ENCODE measurements around the gene MTM1. TPM values are rescaled to one million over a fixed set of nuclear protein-coding genes. Genes with fewer than 3 reads are reported as not detected.
A peak's percentile ranks its signal among the peaks of the same experiment; 100 is the strongest.

The MTM1 gene
- total and polyA plus RNA-seq, 4 donors = 13.2 to 26.7 (median 16.2) TPM

DNA sequence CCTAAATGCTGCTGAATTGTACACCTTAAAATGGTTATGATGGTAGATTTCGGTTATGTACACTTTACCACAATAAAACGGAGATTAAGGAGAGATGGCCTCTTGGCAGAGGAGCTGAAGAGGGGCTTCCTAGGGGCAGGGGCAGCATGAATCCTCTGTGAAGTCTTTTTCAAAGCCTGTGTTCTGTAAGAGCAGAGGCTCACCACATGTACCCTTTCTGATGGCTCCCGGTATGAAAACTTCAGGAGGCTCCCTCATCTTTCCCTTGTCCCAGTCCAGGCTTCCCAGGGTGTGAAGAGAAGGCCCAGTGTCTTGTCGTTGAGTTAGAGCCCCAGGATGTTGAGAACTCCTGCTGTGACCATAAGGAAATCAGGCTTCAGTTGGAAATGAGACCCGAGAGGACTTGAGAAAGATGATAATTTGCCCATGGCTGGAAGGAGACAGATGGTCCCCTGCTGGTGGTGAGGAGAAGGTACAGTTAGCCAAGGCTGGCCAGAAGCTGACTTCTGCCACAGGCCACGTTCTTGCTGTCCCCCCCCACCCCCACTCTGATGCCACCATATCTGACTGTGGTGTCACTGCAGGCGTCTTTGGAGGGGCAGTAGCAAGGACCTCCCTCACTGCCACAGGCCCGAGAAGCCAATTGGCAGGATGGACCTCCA is 31.8 kb upstream of the MTM1 start:
- DNase-seq (ENCODE audit: low read depth in 4 of 6, low spot score in 6 of 6) = no peak
- Histone ChIP-seq H3K9me3 (ENCODE audit: control insufficient read depth, insufficient read depth, low read length) (no peaks in the 10 kb centered on the region), H3K36me3 (ENCODE audit: control insufficient read depth, insufficient read depth, low read length) (no peaks in the 10 kb centered on the region), H3K4me1 (ENCODE audit: control insufficient read depth, insufficient read depth, low read length) (peaks cover 6% of the 10 kb centered on the region), H3K27ac (ENCODE audit: low read depth, low read length) (no peak overlapping the region), H3K4me3 (ENCODE audit: low read depth, low read length) (no peak overlapping the region), H3K27me3 (ENCODE audit: control insufficient read depth, insufficient read depth, low read length) (no peaks in the 10 kb centered on the region)
- 47% methylated on average over 3 of the region's 8 CpGs for WGBS (ENCODE audit: insufficient coverage)

GRCh38 chrX:150537851-150538250 is 30.6 kb upstream of the MTM1 start:
- 23% methylated on average over 5 of the region's 6 CpGs for WGBS (ENCODE audit: insufficient coverage)
- H3K4me1 ChIP-seq (ENCODE audit: control insufficient read depth, insufficient read depth, low read length) = peaks cover 5% of the 10 kb centered on the region
- no peaks in the 10 kb centered on the region for H3K27me3 ChIP-seq (ENCODE audit: control insufficient read depth, insufficient read depth, low read length)
- DNase-seq (ENCODE audit: low read depth in 4 of 6, low spot score in 6 of 6) = peak in 2 of 6 donors; percentile 59 to 82
- H3K27ac ChIP-seq (ENCODE audit: low read depth, low read length) = no peak overlapping the region
- no peaks in the 10 kb centered on the region for H3K36me3 ChIP-seq (ENCODE audit: control insufficient read depth, insufficient read depth, low read length)
- no peaks in the 10 kb centered on the region for H3K9me3 ChIP-seq (ENCODE audit: control insufficient read depth, insufficient read depth, low read length)
- H3K4me3 ChIP-seq (ENCODE audit: low read depth, low read length) = no peak overlapping the region

DNA sequence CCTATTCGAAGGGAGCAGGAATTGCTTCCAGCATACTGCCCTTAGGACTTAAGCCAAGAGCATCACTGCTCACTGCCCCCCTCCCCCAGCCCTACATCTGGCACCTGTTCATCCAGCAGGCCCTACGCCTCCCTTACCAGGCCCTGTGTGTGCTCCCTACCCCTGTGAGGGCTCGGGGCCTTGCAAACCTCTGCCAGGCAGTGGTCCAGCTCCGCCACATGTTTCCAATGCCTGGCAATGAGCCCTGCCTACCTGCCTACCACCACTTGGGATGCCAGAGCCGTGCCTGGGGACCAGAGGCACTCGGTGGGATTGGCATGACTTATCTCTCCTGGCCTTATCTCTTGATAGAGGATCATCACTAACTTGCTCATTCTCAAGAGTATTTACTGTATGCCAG is 27.5 kb upstream of the MTM1 start:
- H3K4me3 ChIP-seq (ENCODE audit: low read depth, low read length) = no peak overlapping the region
- DNase-seq (ENCODE audit: low read depth in 4 of 6, low spot score in 6 of 6) = no peak
- 65% methylated on average over 6 of the region's 6 CpGs for WGBS (ENCODE audit: insufficient coverage)
- no peaks in the 10 kb centered on the region for H3K27me3 ChIP-seq (ENCODE audit: control insufficient read depth, insufficient read depth, low read length)
- peaks cover 10% of the 10 kb centered on the region for H3K4me1 ChIP-seq (ENCODE audit: control insufficient read depth, insufficient read depth, low read length)
- no peaks in the 10 kb centered on the region for H3K36me3 ChIP-seq (ENCODE audit: control insufficient read depth, insufficient read depth, low read length)
- no peaks in the 10 kb centered on the region for H3K9me3 ChIP-seq (ENCODE audit: control insufficient read depth, insufficient read depth, low read length)
- H3K27ac ChIP-seq (ENCODE audit: low read depth, low read length) = no peak overlapping the region

- H3K27ac ChIP-seq (ENCODE audit: low read depth, low read length) = no peak overlapping the region
- WGBS (ENCODE audit: insufficient coverage) = 90% methylated on average over 2 of the region's 4 CpGs
Measured at GRCh38 chrX:150542846-150543229, 25.6 kb upstream of the MTM1 start.

DNA sequence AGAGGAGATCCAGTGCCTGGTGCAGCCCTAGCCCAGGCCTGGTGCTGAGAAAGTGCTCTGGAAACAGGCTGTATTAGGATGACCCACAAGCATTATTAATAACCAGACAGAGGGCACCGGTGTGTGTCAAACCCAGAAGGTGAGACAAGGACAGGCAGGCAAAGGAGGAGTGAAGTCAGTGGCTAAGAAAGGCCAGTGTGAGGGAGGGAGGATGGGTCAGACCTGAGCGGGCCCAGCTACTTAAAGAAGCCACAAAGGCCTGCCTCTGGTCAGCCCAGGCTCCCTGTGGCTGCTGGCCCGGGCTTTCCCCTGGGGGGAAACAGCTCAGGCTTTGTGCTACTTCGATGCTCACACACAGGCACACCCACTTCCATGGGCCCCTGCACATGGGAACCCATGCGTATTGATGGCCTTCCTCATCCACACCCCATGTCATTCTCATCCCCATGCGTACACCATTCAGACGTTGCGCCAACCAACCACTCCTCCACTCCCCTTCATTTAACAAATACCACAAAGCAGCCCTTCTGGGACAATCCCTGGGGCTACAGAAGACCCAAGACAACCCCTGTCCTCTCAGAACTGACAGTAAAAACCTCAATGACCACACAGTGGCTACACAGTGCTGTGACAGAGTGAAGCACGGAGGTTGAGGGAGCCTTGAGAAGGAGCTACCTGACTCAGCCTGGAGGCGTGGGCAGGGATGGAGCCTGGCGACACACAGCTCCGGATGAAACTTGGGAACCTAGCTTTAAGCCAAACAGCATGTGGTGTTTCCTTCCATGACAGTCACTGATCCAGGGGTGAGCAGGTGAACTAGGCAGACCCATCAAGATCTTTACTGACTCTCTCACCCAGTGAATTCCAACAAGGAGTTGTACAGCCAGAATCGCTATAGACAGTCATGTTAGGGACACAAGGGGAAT is 24.9 kb upstream of the MTM1 start:
- Histone ChIP-seq H3K4me1 (ENCODE audit: control insufficient read depth, insufficient read depth, low read length) (peaks cover 25% of the 10 kb centered on the region), H3K9me3 (ENCODE audit: control insufficient read depth, insufficient read depth, low read length) (no peaks in the 10 kb centered on the region), H3K36me3 (ENCODE audit: control insufficient read depth, insufficient read depth, low read length) (no peaks in the 10 kb centered on the region), H3K27ac (ENCODE audit: low read depth, low read length) (no peak overlapping the region), H3K27me3 (ENCODE audit: control insufficient read depth, insufficient read depth, low read length) (no peaks in the 10 kb centered on the region), H3K4me3 (ENCODE audit: low read depth, low read length) (no peak overlapping the region)
- DNase-seq (ENCODE audit: low read depth in 4 of 6, low spot score in 6 of 6) = no peak
- 69% methylated on average over 11 of the region's 13 CpGs for WGBS (ENCODE audit: insufficient coverage)

More at GRCh38 chrX:150542846-150543229, 25.6 kb upstream of the MTM1 start:
- no peaks in the 10 kb centered on the region for H3K36me3 ChIP-seq (ENCODE audit: control insufficient read depth, insufficient read depth, low read length)
- H3K4me1 ChIP-seq (ENCODE audit: control insufficient read depth, insufficient read depth, low read length) = peaks cover 23% of the 10 kb centered on the region
- no peaks in the 10 kb centered on the region for H3K9me3 ChIP-seq (ENCODE audit: control insufficient read depth, insufficient read depth, low read length)
- no peaks in the 10 kb centered on the region for H3K27me3 ChIP-seq (ENCODE audit: control insufficient read depth, insufficient read depth, low read length)
- no peak overlapping the region for H3K4me3 ChIP-seq (ENCODE audit: low read depth, low read length)
- no peak for DNase-seq (ENCODE audit: low read depth in 4 of 6, low spot score in 6 of 6)

- H3K27ac ChIP-seq (ENCODE audit: low read depth, low read length) = no peak overlapping the region
- DNase-seq (ENCODE audit: low read depth in 4 of 6, low spot score in 6 of 6) = no peak
- no peak overlapping the region for H3K4me3 ChIP-seq (ENCODE audit: low read depth, low read length)
- peaks cover 25% of the 10 kb centered on the region for H3K4me1 ChIP-seq (ENCODE audit: control insufficient read depth, insufficient read depth, low read length)
- no peaks in the 10 kb centered on the region for H3K9me3 ChIP-seq (ENCODE audit: control insufficient read depth, insufficient read depth, low read length)
- H3K27me3 ChIP-seq (ENCODE audit: control insufficient read depth, insufficient read depth, low read length) = no peaks in the 10 kb centered on the region
- WGBS (ENCODE audit: insufficient coverage) = 69% methylated on average over 8 of the region's 11 CpGs
- no peaks in the 10 kb centered on the region for H3K36me3 ChIP-seq (ENCODE audit: control insufficient read depth, insufficient read depth, low read length)
Measured at GRCh38 chrX:150544222-150544787, 24.1 kb upstream of the MTM1 start.

GRCh38 chrX:150544835-150545770 is 23.3 kb upstream of the MTM1 start:
- DNase-seq (ENCODE audit: low read depth in 4 of 6, low spot score in 6 of 6) = peak in 1 of 6 donors; percentile 58
- Histone ChIP-seq H3K4me1 (ENCODE audit: control insufficient read depth, insufficient read depth, low read length) (peaks cover 25% of the 10 kb centered on the region), H3K4me3 (ENCODE audit: low read depth, low read length) (no peak overlapping the region), H3K9me3 (ENCODE audit: control insufficient read depth, insufficient read depth, low read length) (no peaks in the 10 kb centered on the region), H3K27me3 (ENCODE audit: control insufficient read depth, insufficient read depth, low read length) (no peaks in the 10 kb centered on the region), H3K27ac (ENCODE audit: low read depth, low read length) (peak overlapping the region; percentile 70), H3K36me3 (ENCODE audit: control insufficient read depth, insufficient read depth, low read length) (no peaks in the 10 kb centered on the region)
- 77% methylated on average over 3 of the region's 8 CpGs for WGBS (ENCODE audit: insufficient coverage)

DNA sequence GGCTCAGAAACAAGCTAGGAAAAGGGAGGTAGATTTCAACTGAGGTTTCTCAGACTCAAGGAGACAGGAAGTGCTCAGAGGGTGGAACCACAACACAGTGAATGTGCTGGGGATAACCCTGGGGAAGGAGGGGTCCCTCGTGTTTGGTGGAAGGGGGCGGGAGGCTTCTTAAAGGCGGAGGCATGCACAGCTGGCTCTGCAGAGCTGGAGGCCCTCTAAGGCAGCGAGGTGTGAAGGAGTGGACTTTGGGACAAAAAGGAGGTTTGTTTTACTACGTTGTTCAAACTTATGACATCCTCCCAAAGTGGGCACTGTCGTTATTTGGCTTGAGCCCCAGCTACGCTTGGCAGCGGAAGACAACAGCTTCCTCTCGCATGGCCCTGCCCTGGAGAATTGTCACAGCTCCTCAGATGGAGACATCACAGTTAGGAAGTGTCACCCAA is 21.7 kb upstream of the MTM1 start:
- H3K27ac ChIP-seq (ENCODE audit: low read depth, low read length) = peak overlapping the region; percentile 78
- WGBS (ENCODE audit: insufficient coverage) = 60% methylated on average over 9 of the region's 9 CpGs
- peak in 1 of 6 donors; percentile 17 for DNase-seq (ENCODE audit: low read depth in 4 of 6, low spot score in 6 of 6)

More for the DNA sequence above, 21.7 kb upstream of the MTM1 start:
- no peak overlapping the region for H3K4me3 ChIP-seq (ENCODE audit: low read depth, low read length)
- no peaks in the 10 kb centered on the region for H3K9me3 ChIP-seq (ENCODE audit: control insufficient read depth, insufficient read depth, low read length)
- no peaks in the 10 kb centered on the region for H3K36me3 ChIP-seq (ENCODE audit: control insufficient read depth, insufficient read depth, low read length)
- no peaks in the 10 kb centered on the region for H3K27me3 ChIP-seq (ENCODE audit: control insufficient read depth, insufficient read depth, low read length)
- H3K4me1 ChIP-seq (ENCODE audit: control insufficient read depth, insufficient read depth, low read length) = peaks cover 25% of the 10 kb centered on the region
